Measurements from ENCODE around the gene PHC3.
A peak's percentile ranks its signal among the peaks of the same experiment; 100 is the strongest.
"Not testable (repeated sequence)": the region's sequence is repeated elsewhere in the genome, so short reads cannot be mapped to it uniquely, and the experiment has no call there.

Gene PHC3

GRCh38 chr3:170206164-170206762 lies 24.7 kb upstream of the PHC3 start:
- DNase-seq (ENCODE audit: low read depth); H3K27me3 ChIP-seq (replicated peaks; ENCODE audit: control insufficient read depth, insufficient read depth, low read length); H3K4me3 ChIP-seq (ENCODE audit: low read length); H3K36me3 ChIP-seq (ENCODE audit: control insufficient read depth, insufficient read depth, low read length, severe bottlenecking); H3K9ac ChIP-seq (ENCODE audit: low read length); H3K9me3 ChIP-seq (ENCODE audit: control insufficient read depth, low read length): not testable (repeated sequence)
- peaks cover 10% of the 10 kb centered on the region for H3K4me1 ChIP-seq (ENCODE audit: control insufficient read depth, insufficient read depth, low read length)

GRCh38 chr3:170205302-170205701 lies 23.8 kb upstream of the PHC3 start:
- no peaks in the 10 kb centered on the region for H3K9me3 ChIP-seq (ENCODE audit: control insufficient read depth, low read length)

GRCh38 chr3:170204509-170204908 lies 23.0 kb upstream of the PHC3 start:
- Histone ChIP-seq H3K4me3 (ENCODE audit: low read length) (no peak overlapping the region), H3K9me3 (ENCODE audit: control insufficient read depth, low read length) (no peaks in the 10 kb centered on the region), H3K27me3 (replicated peaks; ENCODE audit: control insufficient read depth, insufficient read depth, low read length) (no peaks in the 10 kb centered on the region), H3K4me1 (ENCODE audit: control insufficient read depth, insufficient read depth, low read length) (peaks cover 10% of the 10 kb centered on the region), H3K36me3 (ENCODE audit: control insufficient read depth, insufficient read depth, low read length, severe bottlenecking) (no peaks in the 10 kb centered on the region), H3K9ac (ENCODE audit: low read length) (no peak overlapping the region)
- DNase-seq (ENCODE audit: low read depth), result no peak

More at GRCh38 chr3:170205302-170205701, 23.8 kb upstream of the PHC3 start:
- H3K4me3 ChIP-seq (ENCODE audit: low read length), result peak overlapping the region; percentile 40
- H3K36me3 ChIP-seq (ENCODE audit: control insufficient read depth, insufficient read depth, low read length, severe bottlenecking), result no peaks in the 10 kb centered on the region
- H3K4me1 ChIP-seq (ENCODE audit: control insufficient read depth, insufficient read depth, low read length), result peaks cover 10% of the 10 kb centered on the region
- no peak overlapping the region for H3K9ac ChIP-seq (ENCODE audit: low read length)
- DNase-seq (ENCODE audit: low read depth), result peak; percentile 65
- H3K27me3 ChIP-seq (replicated peaks; ENCODE audit: control insufficient read depth, insufficient read depth, low read length), result no peaks in the 10 kb centered on the region

- Histone ChIP-seq H3K27me3 (replicated peaks; ENCODE audit: control insufficient read depth, insufficient read depth, low read length) (no peaks in the 10 kb centered on the region), H3K4me1 (ENCODE audit: control insufficient read depth, insufficient read depth, low read length) (peaks cover 10% of the 10 kb centered on the region), H3K9ac (ENCODE audit: low read length) (no peak overlapping the region), H3K36me3 (ENCODE audit: control insufficient read depth, insufficient read depth, low read length, severe bottlenecking) (no peaks in the 10 kb centered on the region), H3K4me3 (ENCODE audit: low read length) (no peak overlapping the region), H3K9me3 (ENCODE audit: control insufficient read depth, low read length) (no peaks in the 10 kb centered on the region)
- no peak for DNase-seq (ENCODE audit: low read depth)
These were observed 22.5 kb upstream of the PHC3 start for GRCh38 chr3:170204023-170204472.

GRCh38 chr3:170203457-170203856 lies 21.9 kb upstream of the PHC3 start:
- Histone ChIP-seq H3K4me3 (ENCODE audit: low read length) (no peak overlapping the region), H3K9me3 (ENCODE audit: control insufficient read depth, low read length) (no peaks in the 10 kb centered on the region), H3K4me1 (ENCODE audit: control insufficient read depth, insufficient read depth, low read length) (peaks cover 10% of the 10 kb centered on the region), H3K9ac (ENCODE audit: low read length) (no peak overlapping the region), H3K36me3 (ENCODE audit: control insufficient read depth, insufficient read depth, low read length, severe bottlenecking) (no peaks in the 10 kb centered on the region), H3K27me3 (replicated peaks; ENCODE audit: control insufficient read depth, insufficient read depth, low read length) (no peaks in the 10 kb centered on the region)
- no peak for DNase-seq (ENCODE audit: low read depth)

- no peak overlapping the region for H3K4me3 ChIP-seq (ENCODE audit: low read length)
- H3K9me3 ChIP-seq (ENCODE audit: control insufficient read depth, low read length), result no peaks in the 10 kb centered on the region
- no peak overlapping the region for H3K9ac ChIP-seq (ENCODE audit: low read length)
- DNase-seq (ENCODE audit: low read depth), result no peak
- no peaks in the 10 kb centered on the region for H3K36me3 ChIP-seq (ENCODE audit: control insufficient read depth, insufficient read depth, low read length, severe bottlenecking)
- peaks cover 10% of the 10 kb centered on the region for H3K4me1 ChIP-seq (ENCODE audit: control insufficient read depth, insufficient read depth, low read length)
- H3K27me3 ChIP-seq (replicated peaks; ENCODE audit: control insufficient read depth, insufficient read depth, low read length), result no peaks in the 10 kb centered on the region
These were observed 20.0 kb upstream of the PHC3 start for GRCh38 chr3:170201527-170201926.

- Histone ChIP-seq H3K9ac (ENCODE audit: low read length) (no peak overlapping the region), H3K27me3 (replicated peaks; ENCODE audit: control insufficient read depth, insufficient read depth, low read length) (no peaks in the 10 kb centered on the region), H3K4me3 (ENCODE audit: low read length) (no peak overlapping the region), H3K36me3 (ENCODE audit: control insufficient read depth, insufficient read depth, low read length, severe bottlenecking) (no peaks in the 10 kb centered on the region), H3K4me1 (ENCODE audit: control insufficient read depth, insufficient read depth, low read length) (peaks cover 10% of the 10 kb centered on the region), H3K9me3 (ENCODE audit: control insufficient read depth, low read length) (no peaks in the 10 kb centered on the region)
- DNase-seq (ENCODE audit: low read depth), result no peak
These were observed 19.5 kb upstream of the PHC3 start for GRCh38 chr3:170200987-170201386.

GRCh38 chr3:170196833-170197232 lies 15.3 kb upstream of the PHC3 start:
- H3K4me1 ChIP-seq (ENCODE audit: control insufficient read depth, insufficient read depth, low read length), result no peaks in the 10 kb centered on the region
- H3K27me3 ChIP-seq (replicated peaks; ENCODE audit: control insufficient read depth, insufficient read depth, low read length), result no peaks in the 10 kb centered on the region
- DNase-seq (ENCODE audit: low read depth), result no peak
- H3K9me3 ChIP-seq (ENCODE audit: control insufficient read depth, low read length), result no peaks in the 10 kb centered on the region
- no peak overlapping the region for H3K9ac ChIP-seq (ENCODE audit: low read length)
- H3K36me3 ChIP-seq (ENCODE audit: control insufficient read depth, insufficient read depth, low read length, severe bottlenecking), result no peaks in the 10 kb centered on the region
- no peak overlapping the region for H3K4me3 ChIP-seq (ENCODE audit: low read length)

GRCh38 chr3:170195759-170196158 lies 14.2 kb upstream of the PHC3 start:
- H3K9ac ChIP-seq (ENCODE audit: low read length); DNase-seq (ENCODE audit: low read depth); H3K27me3 ChIP-seq (replicated peaks; ENCODE audit: control insufficient read depth, insufficient read depth, low read length); H3K36me3 ChIP-seq (ENCODE audit: control insufficient read depth, insufficient read depth, low read length, severe bottlenecking); H3K9me3 ChIP-seq (ENCODE audit: control insufficient read depth, low read length); H3K4me3 ChIP-seq (ENCODE audit: low read length); H3K4me1 ChIP-seq (ENCODE audit: control insufficient read depth, insufficient read depth, low read length): not testable (repeated sequence)

- Histone ChIP-seq H3K9ac (ENCODE audit: low read length) (no peak overlapping the region), H3K4me3 (ENCODE audit: low read length) (no peak overlapping the region), H3K4me1 (ENCODE audit: control insufficient read depth, insufficient read depth, low read length) (no peaks in the 10 kb centered on the region), H3K9me3 (ENCODE audit: control insufficient read depth, low read length) (no peaks in the 10 kb centered on the region), H3K36me3 (ENCODE audit: control insufficient read depth, insufficient read depth, low read length, severe bottlenecking) (no peaks in the 10 kb centered on the region), H3K27me3 (replicated peaks; ENCODE audit: control insufficient read depth, insufficient read depth, low read length) (no peaks in the 10 kb centered on the region)
- no peak for DNase-seq (ENCODE audit: low read depth)
These were observed 8.1 kb upstream of the PHC3 start for GRCh38 chr3:170189398-170190256.

GRCh38 chr3:170180079-170180907 lies 1.2 kb downstream of the PHC3 start:
- H3K27me3 ChIP-seq (replicated peaks; ENCODE audit: control insufficient read depth, insufficient read depth, low read length), result no peaks in the 10 kb centered on the region
- DNase-seq (ENCODE audit: low read depth), result peak; percentile 57

More at GRCh38 chr3:170180079-170180907, 1.2 kb downstream of the PHC3 start:
- Histone ChIP-seq H3K9me3 (ENCODE audit: control insufficient read depth, low read length) (no peaks in the 10 kb centered on the region), H3K4me3 (ENCODE audit: low read length) (peak overlapping the region; percentile 93), H3K9ac (ENCODE audit: low read length) (peak overlapping the region; percentile 100), H3K4me1 (ENCODE audit: control insufficient read depth, insufficient read depth, low read length) (peaks cover 20% of the 10 kb centered on the region), H3K36me3 (ENCODE audit: control insufficient read depth, insufficient read depth, low read length, severe bottlenecking) (peaks cover 32% of the 10 kb centered on the region)
